SK-N-SH treated with all-trans-retinoic acid at 6 μM for 48 hours (cell line): Measurements from ENCODE around the gene FBN3.

Source experiments
- ATAC-seq: fragments of 200-7000 bp; cut with Tn5 transposase; 3 replicates; pipeline ENCODE4 v1.9.1; 2020; ENCODE audit warnings: mild to moderate bottlenecking, moderate library complexity
- ARNTL ChIP-seq: fragments of 450-650 bp; formaldehyde crosslinking; IDR thresholded peaks from 2 replicates; pipeline ENCODE4 v1.5.0; 2020; ENCODE audit warnings: low read depth, mild to moderate bottlenecking, moderate library complexity, borderline replicate concordance
- BACH2 ChIP-seq: fragments of 250-450 bp; sonication (Bioruptor Pico); IDR thresholded peaks from 2 replicates; pipeline ENCODE4 v1.9.0; 2021; ENCODE audit warnings: mild to moderate bottlenecking, borderline replicate concordance
- CSRNP3 ChIP-seq: fragments of 250-450 bp; sonication (Bioruptor Pico); IDR thresholded peaks from 2 replicates; pipeline ENCODE4 v1.5.1; 2021; ENCODE audit warnings: mild to moderate bottlenecking, moderate library complexity
- GLIS3 ChIP-seq: fragments of 250-450 bp; sonication (Bioruptor Pico); IDR thresholded peaks from 2 replicates; pipeline ENCODE4 v1.5.0; 2020; ENCODE audit warnings: mild to moderate bottlenecking, moderate library complexity
- ISL1 ChIP-seq: fragments of 250-450 bp; sonication (Bioruptor Pico); IDR thresholded peaks from 2 replicates; pipeline ENCODE4 v2.1.2; 2022; ENCODE audit warnings: mild to moderate bottlenecking, moderate library complexity
- OSR1 ChIP-seq: fragments of 250-450 bp; sonication (Bioruptor Pico); IDR thresholded peaks from 2 replicates; pipeline ENCODE4 v1.8.0; 2022; ENCODE audit warnings: moderate library complexity, mild to moderate bottlenecking, inconsistent platforms
- PATZ1 ChIP-seq: fragments of 250-450 bp; sonication (Bioruptor Pico); IDR thresholded peaks from 2 replicates; pipeline ENCODE4 v1.8.0; 2020; ENCODE audit warnings: mild to moderate bottlenecking, moderate library complexity, borderline replicate concordance
- POU6F1 ChIP-seq: fragments of 250-450 bp; sonication (Bioruptor Pico); IDR thresholded peaks from 2 replicates; pipeline ENCODE4 v1.8.0; 2021; ENCODE audit warnings: low read depth, mild to moderate bottlenecking, moderate library complexity, borderline replicate concordance
- PPARA ChIP-seq: fragments of 250-450 bp; sonication (Bioruptor Pico); IDR thresholded peaks from 2 replicates; pipeline ENCODE4 v1.5.0; 2020; ENCODE audit warnings: mild to moderate bottlenecking, borderline replicate concordance
- RARB ChIP-seq: fragments of 250-450 bp; sonication (Bioruptor Pico); IDR thresholded peaks from 2 replicates; pipeline ENCODE4 v1.8.0; 2021; ENCODE audit warnings: mild to moderate bottlenecking, moderate library complexity
- TCF4 ChIP-seq: fragments of 250-450 bp; sonication (Bioruptor Pico); IDR thresholded peaks from 2 replicates; pipeline ENCODE4 v1.8.0; 2021; ENCODE audit warnings: mild to moderate bottlenecking, moderate library complexity, borderline replicate concordance
- TOX ChIP-seq: fragments of 250-450 bp; sonication (Bioruptor Pico); IDR thresholded peaks from 2 replicates; pipeline ENCODE4 v1.8.0; 2021; ENCODE audit warnings: mild to moderate bottlenecking, moderate library complexity, borderline replicate concordance
- TSHZ2 ChIP-seq: fragments of 250-450 bp; sonication (Bioruptor Pico); IDR thresholded peaks from 2 replicates; pipeline ENCODE4 v1.5.0; 2020; ENCODE audit warnings: mild to moderate bottlenecking, moderate library complexity
- ZFP3 ChIP-seq: fragments of 250-450 bp; sonication (Bioruptor Pico); IDR thresholded peaks from 2 replicates; pipeline ENCODE4 v1.5.0; 2020; ENCODE audit warnings: mild to moderate bottlenecking, moderate library complexity
- ZNF565 ChIP-seq: fragments of 450-650 bp; formaldehyde crosslinking; conservative IDR thresholded peaks from 2 replicates; pipeline ENCODE4 v1.5.0; 2020; ENCODE audit warnings: low read depth, mild to moderate bottlenecking, moderate library complexity
- ZNF8 ChIP-seq: fragments of 450-650 bp; formaldehyde crosslinking; IDR thresholded peaks from 2 replicates; pipeline ENCODE4 v1.5.0; 2020; ENCODE audit warnings: mild to moderate bottlenecking, moderate library complexity
- TF ChIP-seq, protein P1 (sequence below): fragments of 250-450 bp; sonication (Bioruptor Pico); IDR thresholded peaks from 2 replicates; pipeline ENCODE4 v1.5.1; 2020; ENCODE audit warnings: low read depth, mild to moderate bottlenecking, moderate library complexity

FBN3 gene

DNA sequence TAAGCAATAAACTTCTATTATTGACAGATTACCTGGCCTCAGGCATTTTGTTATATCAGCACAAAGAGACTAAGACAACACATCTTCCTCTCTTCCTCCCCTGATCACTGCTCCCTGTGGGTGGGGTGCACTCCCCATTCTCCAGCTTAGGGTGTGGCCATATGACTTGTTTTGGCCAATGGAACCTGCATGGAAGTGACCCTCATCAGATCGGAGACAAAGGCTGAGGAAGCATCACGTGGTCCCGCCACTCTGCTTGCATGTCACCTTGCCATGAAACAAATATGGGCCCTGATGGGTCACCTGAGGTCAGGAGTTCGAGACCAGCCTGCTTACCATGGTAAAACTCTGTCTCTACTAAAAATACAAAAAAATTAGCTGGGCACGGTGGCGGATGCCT lies 110.6 kb downstream of the FBN3 start:
- no peak for ATAC-seq
- no peak for TF ChIP-seq GLIS3 (CRISPR knock-in tag)
- no peak for TF ChIP-seq CSRNP3 (CRISPR knock-in tag)
- no peak for TF ChIP-seq PATZ1
- TF ChIP-seq BACH2: no peak
- no peak for TF ChIP-seq TCF4
- TF ChIP-seq ARNTL (CRISPR knock-in tag): no peak
- no peak for TF ChIP-seq RARB (CRISPR knock-in tag)
- no peak for TF ChIP-seq POU6F1 (CRISPR knock-in tag)
- TF ChIP-seq, protein P1, sequence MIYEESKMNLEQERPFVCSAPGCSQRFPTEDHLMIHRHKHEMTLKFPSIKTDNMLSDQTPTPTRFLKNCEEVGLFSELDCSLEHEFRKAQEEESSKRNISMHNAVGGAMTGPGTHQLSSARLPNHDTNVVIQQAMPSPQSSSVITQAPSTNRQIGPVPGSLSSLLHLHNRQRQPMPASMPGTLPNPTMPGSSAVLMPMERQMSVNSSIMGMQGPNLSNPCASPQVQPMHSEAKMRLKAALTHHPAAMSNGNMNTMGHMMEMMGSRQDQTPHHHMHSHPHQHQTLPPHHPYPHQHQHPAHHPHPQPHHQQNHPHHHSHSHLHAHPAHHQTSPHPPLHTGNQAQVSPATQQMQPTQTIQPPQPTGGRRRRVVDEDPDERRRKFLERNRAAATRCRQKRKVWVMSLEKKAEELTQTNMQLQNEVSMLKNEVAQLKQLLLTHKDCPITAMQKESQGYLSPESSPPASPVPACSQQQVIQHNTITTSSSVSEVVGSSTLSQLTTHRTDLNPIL: no peak
- TF ChIP-seq ZNF565 (CRISPR knock-in tag): no peak
- TF ChIP-seq, all 23 proteins: peak for 0

DNA sequence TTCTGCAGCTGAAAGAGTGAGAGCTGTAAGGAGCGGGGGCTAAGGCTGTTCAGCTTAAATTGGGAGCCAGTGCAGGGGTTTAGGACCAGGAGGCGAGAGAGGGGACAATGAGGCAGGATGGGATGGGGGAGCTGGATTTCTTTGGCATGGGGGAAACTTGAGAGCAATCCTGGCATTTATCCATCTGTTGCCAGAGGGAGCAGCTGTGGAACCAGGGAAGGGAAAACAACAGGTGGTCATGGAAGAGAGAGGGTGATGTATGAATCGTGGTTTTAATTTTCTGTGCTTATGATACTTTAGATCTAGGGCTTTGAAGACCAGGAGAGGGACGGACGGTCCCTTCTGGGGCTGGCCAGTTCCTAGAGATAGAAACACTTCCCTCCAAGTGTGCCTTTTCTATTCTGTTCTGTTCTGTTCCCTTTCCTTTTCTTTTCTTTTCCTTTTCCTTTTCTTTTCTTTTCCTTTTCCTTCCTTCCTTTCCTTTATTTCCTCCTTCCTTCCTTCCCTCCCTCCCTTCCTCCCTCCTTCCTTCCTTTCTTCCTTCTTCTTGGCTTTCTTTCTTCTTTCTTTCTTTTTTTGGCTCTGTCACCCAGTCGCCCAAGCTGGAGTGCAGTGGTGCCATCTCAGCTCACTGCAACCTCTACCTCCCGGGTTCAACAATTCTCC lies 112.8 kb downstream of the FBN3 start:
- no peak for ATAC-seq
- TF ChIP-seq, protein P1: no peak
- TF ChIP-seq CSRNP3 (CRISPR knock-in tag) (no peak), ZNF8 (CRISPR knock-in tag) (no peak)
- TF ChIP-seq, all 23 proteins: peak for 0

DNA sequence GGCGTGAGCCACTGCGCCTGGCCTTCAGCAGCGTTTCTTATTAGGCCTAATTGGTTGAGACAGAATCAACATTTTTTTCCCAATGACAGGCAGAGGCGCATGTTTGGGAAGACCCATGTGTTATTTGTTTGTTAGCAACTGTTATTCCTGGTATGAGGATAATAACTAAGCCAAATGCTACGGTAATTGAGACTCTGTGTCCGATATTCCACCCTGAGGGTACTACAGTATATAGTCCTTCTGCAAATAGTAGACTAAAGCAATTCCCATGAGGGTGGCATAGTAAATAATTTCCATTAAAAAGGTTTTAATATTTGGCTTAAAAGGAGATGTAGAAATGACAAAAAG lies 115.2 kb downstream of the FBN3 start:
- no peak for ATAC-seq
- TF ChIP-seq GLIS3 (CRISPR knock-in tag) (no peak), OSR1 (CRISPR knock-in tag) (no peak), CSRNP3 (CRISPR knock-in tag) (no peak), RARB (CRISPR knock-in tag) (no peak), ISL1 (CRISPR knock-in tag) (no peak), PATZ1 (no peak), TOX (CRISPR knock-in tag) (no peak), TSHZ2 (CRISPR knock-in tag) (no peak), BACH2 (no peak), ZFP3 (no peak), ZNF8 (CRISPR knock-in tag) (no peak), PPARA (CRISPR knock-in tag) (no peak), TCF4 (no peak)
- TF ChIP-seq, protein P1: no peak
